Uterus (tissue), 4 donors: ENCODE data around the gene HCFC1. TPM values are rescaled to one million over a fixed set of nuclear protein-coding genes. Genes with fewer than 3 reads are reported as not detected.

Source experiments
- DNase-seq, 2 donors: peaks; one replicate each; pipeline ENCODE4 v3.0.0-alpha.2; 2019 to 2020
- H3K27ac ChIP-seq, 2 donors: fragments of 200-600 bp; sonication (generic); 1 replicate in 1 of 2; 2 replicates in 1 of 2; pipeline ENCODE4 v1.5.1; 2016 to 2018
- H3K27me3 ChIP-seq, 2 donors: fragments of 200-600 bp; sonication (generic); one replicate each; pipeline ENCODE4 v1.5.1; 2018 to 2019; ENCODE audit warnings: control low read depth in 1 of 2
- H3K36me3 ChIP-seq, 2 donors: fragments of 200-600 bp; sonication (generic); one replicate each; pipeline ENCODE4 v1.5.1; 2019; ENCODE audit warnings: control low read depth in 1 of 2
- H3K4me1 ChIP-seq, 2 donors: fragments of 200-600 bp; sonication (generic); one replicate each; pipeline ENCODE4 v1.5.1; 2018 to 2019; ENCODE audit warnings: control low read depth in 1 of 2
- H3K4me3 ChIP-seq, 2 donors: fragments of 200-600 bp; sonication (generic); 1 replicate in 1 of 2; 2 replicates in 1 of 2; pipeline ENCODE4 v1.5.1; 2018 to 2019; ENCODE audit warnings: mild to moderate bottlenecking in 1 of 2
- H3K9me3 ChIP-seq, 2 donors: fragments of 200-600 bp; sonication (generic); one replicate each; pipeline ENCODE4 v1.5.1; 2019; ENCODE audit warnings: control low read depth in 1 of 2
- CTCF ChIP-seq, 4 experiments: fragments of 200-600 bp in 2 of 4; fragments of 450-650 bp in 2 of 4; sonication (generic) in 2 of 4; IDR thresholded peaks; one replicate each; pipeline ENCODE4 v1.5.1; 2016 to 2019; ENCODE audit warnings: antibody characterized with exemption in 4 of 4, mild to moderate bottlenecking in 2 of 4, moderate library complexity in 1 of 4
- POLR2A ChIP-seq, 2 donors: fragments of 450-650 bp; IDR thresholded peaks; one replicate each; pipeline ENCODE4 v1.6.1; 2016; ENCODE audit warnings: antibody characterized with exemption in 2 of 2, mild to moderate bottlenecking in 1 of 2, moderate library complexity in 1 of 2
- intact Hi-C: fragments of 100-400 bp; cut with DNase I; formaldehyde crosslinking; loops from one replicate; pipeline ENCODE4 v1.15.1; 2023; ENCODE audit warnings: low total_unique reads
- total RNA-seq, 4 donors: library from RNA; depleted of rRNA in 3 of 4; stranded (reverse); fragments of >200 nt in 3 of 4; gene quantifications; one replicate each; pipeline versions ENCODE4 v1.1.0 to v1.2.4, GENCODE V29; 2014 to 2023
- donor health status: DM: yes; HTN: yes; CAD: no.

HCFC1 gene
- total RNA-seq, 4 donors from 2014 or later = 20.9 to 65.7 (median 37.3) TPM

- intact Hi-C loops = no loop called here
- no peak overlapping the region for H3K27ac ChIP-seq
- H3K9me3 ChIP-seq = no peaks in the 10 kb centered on the region
- no peak for DNase-seq
- no peaks in the 10 kb centered on the region for H3K27me3 ChIP-seq
- H3K4me3 ChIP-seq = no peak overlapping the region
- TF ChIP-seq POLR2A (IDR thresholded peaks at IDR 0.05) = no peak
- TF ChIP-seq CTCF (IDR thresholded peaks at IDR 0.05) = no peak
- no peaks in the 10 kb centered on the region for H3K4me1 ChIP-seq
- H3K36me3 ChIP-seq = no peaks in the 10 kb centered on the region
Observed at GRCh38 chrX:153957224-153957623, 14.4 kb downstream of the HCFC1 start.

- Histone ChIP-seq H3K9me3 (no peaks in the 10 kb centered on the region), H3K4me1 (no peaks in the 10 kb centered on the region), H3K36me3 (no peaks in the 10 kb centered on the region), H3K27ac (no peak overlapping the region), H3K4me3 (no peak overlapping the region), H3K27me3 (no peaks in the 10 kb centered on the region)
- intact Hi-C loops = no loop called here
- TF ChIP-seq CTCF (IDR thresholded peaks at IDR 0.05) (no peak), POLR2A (IDR thresholded peaks at IDR 0.05) (no peak)
- DNase-seq = no peak
Observed at GRCh38 chrX:153956044-153956907, 15.3 kb downstream of the HCFC1 start.

- intact Hi-C loops = no loop called here
- no peaks in the 10 kb centered on the region for H3K36me3 ChIP-seq
Observed at GRCh38 chrX:153955228-153955732, 16.3 kb downstream of the HCFC1 start.

GRCh38 chrX:153954558-153955227 lies 16.9 kb downstream of the HCFC1 start:
- DNase-seq = no peak
- peak overlapping the region; percentile 79 to 88 for H3K27ac ChIP-seq
- H3K36me3 ChIP-seq = no peaks in the 10 kb centered on the region
- no peaks in the 10 kb centered on the region for H3K27me3 ChIP-seq
- no peak overlapping the region for H3K4me3 ChIP-seq
- no peaks in the 10 kb centered on the region for H3K9me3 ChIP-seq
- no peak for TF ChIP-seq POLR2A (IDR thresholded peaks at IDR 0.05)
- TF ChIP-seq CTCF (IDR thresholded peaks at IDR 0.05) = no peak
- no peaks in the 10 kb centered on the region for H3K4me1 ChIP-seq
- intact Hi-C loops = loop anchor here (5.0 kb wide), 1 partner anchor 192 kb away; the partner anchor contains the start of gene PLXNB3

More at GRCh38 chrX:153955228-153955732, 16.3 kb downstream of the HCFC1 start:
- no peak for TF ChIP-seq POLR2A (IDR thresholded peaks at IDR 0.05)
- no peak for TF ChIP-seq CTCF (IDR thresholded peaks at IDR 0.05)
- Histone ChIP-seq H3K4me3 (no peak overlapping the region), H3K4me1 (no peaks in the 10 kb centered on the region), H3K27ac (no peak overlapping the region), H3K27me3 (no peaks in the 10 kb centered on the region), H3K9me3 (no peaks in the 10 kb centered on the region)
- DNase-seq = no peak
